GM11168 (cell line): ENCODE data around the gene INAFM2.

Experiments used
- in situ Hi-C: fragments of 300-500 bp; cut with MboI; formaldehyde crosslinking; loops from one replicate; pipeline ENCODE4 v1.12.0; 2022; ENCODE audit warnings: low sequenced_read_pairs; ENCODE audit not compliant: unreplicated experiment

The INAFM2 gene

DNA sequence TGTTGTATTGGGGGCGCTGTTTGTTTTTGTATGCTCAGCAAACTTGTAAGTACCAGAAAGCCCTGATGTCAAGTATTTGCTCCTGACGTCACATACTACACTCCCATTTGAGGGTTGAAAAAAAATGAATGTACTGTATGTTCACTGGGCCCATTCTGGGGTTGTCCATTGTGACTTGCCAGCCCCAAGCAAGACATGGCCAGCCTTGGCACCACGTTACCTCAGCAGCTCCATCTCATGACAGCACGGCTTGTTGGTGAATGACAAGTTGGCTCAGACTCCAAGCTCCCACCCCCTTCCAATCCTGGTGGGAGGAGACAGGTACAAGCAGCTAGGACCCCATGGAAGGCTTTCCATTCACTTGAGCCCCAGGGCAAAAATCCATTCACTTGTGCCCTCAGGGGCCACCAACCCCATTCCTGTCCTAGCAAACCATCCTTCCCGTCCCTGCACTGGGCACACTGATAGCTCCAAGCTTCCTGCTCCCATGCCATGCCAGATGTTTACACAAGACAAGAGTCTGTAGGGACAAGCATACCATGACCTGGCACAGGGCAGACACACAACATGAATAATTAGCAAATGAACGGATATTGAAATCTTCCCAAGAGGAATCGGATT lies 28.9 kb downstream of the INAFM2 start:
- in situ Hi-C loops: no loop called here

DNA sequence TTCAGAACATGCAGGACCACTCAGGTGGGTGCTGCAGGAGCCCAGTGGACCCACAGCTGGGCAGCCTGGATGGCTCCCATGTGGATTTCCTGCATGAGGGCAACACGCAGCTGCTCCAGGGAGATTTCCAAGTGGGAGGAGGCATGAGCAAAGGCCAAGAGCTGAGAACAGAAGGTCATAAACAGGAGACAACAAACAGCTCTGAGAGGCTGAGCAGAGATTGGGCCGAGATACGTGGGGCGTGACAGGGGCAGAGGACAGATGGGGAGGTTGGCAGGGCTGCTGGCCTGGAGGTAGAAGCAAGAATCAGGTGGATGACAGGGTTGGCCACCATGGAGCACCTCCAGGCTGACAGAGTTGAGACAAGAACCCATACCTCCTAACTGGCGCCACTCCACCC lies 30.2 kb downstream of the INAFM2 start:
- in situ Hi-C loops: no loop called here

DNA sequence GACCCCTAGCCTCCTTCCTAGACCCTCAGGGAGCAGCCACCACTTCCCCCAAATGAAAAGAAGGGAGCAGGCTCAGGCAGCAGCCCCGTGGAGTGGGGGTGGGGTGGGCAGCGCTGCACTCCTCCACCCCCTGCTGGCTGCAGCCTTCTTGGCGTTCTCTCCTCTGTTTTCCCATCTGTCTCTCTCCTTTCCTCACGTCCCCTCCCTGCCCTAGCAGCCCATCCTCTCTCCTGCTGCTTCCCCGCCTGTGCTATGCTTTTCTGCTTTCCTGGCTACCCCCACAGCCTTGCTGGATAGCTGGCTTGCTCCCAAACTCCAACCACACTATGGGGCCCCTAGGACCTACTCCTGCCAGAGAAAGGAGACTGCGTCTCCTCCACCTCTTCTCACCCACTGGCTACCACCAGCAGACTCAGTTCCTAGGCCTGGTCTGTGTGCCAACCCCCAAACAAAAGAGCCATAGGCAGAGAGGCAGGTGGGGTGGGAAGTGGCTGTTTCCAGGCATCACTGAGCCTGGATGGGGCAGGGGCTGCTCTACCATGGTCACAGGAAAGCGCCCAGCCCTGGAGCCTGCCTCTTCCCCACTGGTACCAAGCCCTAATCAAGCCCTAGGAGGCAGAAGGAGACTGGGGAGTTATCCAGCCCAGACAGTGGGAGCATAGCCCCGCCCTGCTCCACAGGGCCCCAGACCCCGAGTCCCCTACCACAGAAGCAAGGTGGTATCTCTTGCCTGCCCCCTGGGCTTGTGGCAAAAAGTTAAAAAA lies 31.1 kb downstream of the INAFM2 start:
- in situ Hi-C loops: loop anchor here (5.0 kb wide), 1 partner anchor 73 kb away; no protein-coding TSS in a partner anchor

DNA sequence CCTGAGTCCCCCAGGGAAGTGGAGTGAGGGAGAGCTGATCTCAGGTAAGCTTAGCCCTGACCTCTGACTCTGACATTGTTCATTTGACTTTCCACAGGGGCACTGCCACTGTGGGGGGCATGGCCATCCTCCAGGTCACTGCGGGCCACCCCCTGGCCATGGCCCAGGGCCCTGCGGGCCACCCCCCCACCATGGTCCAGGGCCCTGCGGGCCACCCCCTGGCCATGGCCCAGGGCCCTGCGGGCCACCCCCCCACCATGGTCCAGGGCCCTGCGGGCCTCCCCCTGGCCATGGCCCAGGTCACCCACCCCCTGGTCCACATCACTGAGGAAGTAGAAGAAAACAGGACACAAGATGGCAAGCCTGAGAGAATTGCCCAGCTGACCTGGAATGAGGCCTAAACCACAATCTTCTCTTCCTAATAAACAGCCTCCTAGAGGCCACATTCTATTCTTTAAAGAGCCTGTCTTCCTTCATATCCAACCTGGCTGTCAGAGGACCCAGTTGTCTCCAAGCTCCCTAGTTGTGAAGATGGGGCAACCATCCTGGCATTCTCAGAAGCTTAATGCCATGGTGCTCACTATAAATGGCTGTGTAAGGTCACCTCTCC lies 32.6 kb downstream of the INAFM2 start:
- in situ Hi-C loops: loop anchor here (5.0 kb wide), 1 partner anchor 71 kb away; no protein-coding TSS in a partner anchor

DNA sequence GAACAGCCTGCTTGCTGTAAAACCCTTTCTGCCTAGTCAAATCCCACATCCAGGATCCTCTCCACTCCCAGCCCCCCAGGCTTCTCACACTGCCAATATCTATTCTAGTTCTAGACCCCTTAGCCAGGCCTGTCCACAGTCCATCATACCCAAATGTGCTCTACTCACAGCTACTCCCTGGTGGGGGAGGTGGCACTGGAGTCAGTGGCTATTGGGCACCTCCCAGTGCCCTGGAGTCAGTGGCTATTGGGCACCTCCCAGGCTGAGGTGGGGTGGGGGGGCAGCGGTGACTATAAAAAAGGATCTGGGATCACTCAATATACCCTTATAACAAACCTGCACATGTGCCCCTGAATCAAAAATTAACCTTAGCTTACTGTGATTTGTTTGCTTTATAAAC lies 33.8 kb downstream of the INAFM2 start:
- in situ Hi-C loops: loop anchor here (5.0 kb wide), 1 partner anchor 70 kb away; no protein-coding TSS in a partner anchor

DNA sequence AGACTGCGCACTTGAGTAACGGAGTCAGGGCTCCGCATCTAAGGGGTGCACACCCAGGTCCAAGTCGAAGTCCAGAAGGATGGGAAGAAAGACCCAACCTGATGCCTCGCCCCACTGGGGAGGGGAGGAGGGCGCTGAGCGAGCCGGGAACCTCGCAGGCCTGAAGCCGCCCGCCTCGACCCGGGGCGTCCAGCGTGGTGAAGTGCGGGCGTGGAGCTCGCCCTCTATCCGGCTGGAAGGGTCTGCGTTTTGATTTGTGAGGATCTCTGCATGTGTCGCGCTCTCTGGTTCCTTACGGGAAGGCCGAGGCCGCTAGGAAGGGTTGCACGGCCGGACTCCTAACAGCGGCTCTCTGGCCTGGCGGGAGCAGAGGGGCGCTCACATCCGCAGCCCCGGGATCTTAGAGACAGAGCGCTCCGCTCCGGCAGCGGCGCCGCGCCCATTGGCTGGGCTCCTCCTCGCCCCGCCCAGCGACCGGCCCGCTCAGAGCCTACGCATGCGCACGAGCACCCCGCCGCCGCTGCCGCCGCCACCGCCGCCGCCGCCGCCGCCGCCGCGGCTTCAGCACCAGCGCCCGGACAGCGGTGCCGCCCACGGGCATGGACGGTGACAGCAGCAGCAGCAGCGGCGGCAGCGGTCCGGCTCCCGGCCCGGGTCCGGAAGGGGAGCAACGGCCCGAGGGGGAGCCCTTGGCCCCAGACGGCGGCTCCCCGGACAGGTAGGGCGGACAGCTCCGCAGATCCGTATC lies 34.4 kb downstream of the INAFM2 start, which contains the start of gene DISP2:
DISP2 (plus strand) TSS at position 497 of the 748 bp plus-strand sequence; CDS start at position 600, 103 bp downstream.
- in situ Hi-C loops: loop anchor here (5.0 kb wide), 1 partner anchor 69 kb away; no protein-coding TSS in a partner anchor

DNA sequence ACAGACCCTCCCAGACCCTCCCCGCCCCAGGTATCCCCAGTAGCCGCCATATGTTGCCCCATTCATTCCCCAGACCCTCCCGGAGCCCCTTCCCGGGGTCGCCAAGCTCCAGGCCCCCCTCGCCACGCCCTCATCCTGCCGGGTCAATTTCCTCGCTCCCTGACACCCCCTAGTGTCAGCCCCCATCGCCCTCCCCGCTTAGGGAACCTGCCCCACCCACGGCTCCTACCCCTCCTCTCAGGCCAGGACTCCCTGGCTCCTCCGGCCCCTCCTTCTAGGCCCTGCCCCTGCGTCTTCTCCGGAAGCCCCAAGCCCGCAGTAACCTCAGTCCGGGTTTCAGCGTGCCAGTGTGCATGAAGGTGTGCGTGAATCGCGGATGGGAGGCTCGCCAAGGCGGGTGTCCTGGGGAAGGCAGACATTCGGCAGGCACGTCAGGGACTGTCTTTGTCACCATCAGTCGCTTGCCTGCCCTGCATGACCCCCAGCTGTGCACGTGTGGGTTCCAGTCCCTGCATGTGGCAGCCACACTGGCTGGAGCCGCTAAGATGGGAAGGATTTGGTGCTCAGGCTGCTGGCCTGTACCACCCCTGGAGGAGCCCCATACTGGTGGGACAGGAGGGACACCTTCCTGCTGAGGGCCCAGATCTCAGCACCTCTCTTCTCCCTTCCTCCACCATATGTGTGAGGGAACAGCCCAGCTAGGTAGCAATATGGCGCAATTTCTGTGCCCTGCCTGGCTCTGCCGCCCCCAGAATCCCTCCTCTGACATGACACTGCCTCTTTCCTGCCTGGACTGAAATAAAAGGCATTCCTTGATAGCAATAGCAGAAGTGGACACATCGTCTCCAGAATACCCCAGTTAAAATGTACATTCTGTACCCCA lies 35.2 kb downstream of the INAFM2 start:
- in situ Hi-C loops: loop anchor here (5.0 kb wide), 1 partner anchor 69 kb away; no protein-coding TSS in a partner anchor

DNA sequence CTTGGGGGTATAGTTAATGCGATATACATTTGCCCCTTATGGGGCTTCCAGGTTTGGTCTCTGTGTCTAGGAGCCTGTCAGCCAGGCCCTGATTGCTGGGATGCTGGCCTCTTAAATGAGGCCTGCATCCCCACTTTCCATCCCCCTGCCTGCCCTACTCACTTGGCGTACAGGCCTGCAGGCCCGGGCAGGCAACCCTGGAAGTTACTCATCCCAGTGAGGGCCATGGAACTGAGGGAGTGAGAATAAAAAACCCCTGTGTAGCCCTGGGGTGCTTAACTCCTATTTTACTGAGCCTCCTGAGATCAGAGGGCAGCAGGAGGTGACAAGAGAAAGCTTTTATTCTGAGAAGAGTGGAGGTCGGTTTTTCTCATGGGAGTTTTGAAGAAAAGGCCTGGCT lies 36.5 kb downstream of the INAFM2 start:
- in situ Hi-C loops: no loop called here

DNA sequence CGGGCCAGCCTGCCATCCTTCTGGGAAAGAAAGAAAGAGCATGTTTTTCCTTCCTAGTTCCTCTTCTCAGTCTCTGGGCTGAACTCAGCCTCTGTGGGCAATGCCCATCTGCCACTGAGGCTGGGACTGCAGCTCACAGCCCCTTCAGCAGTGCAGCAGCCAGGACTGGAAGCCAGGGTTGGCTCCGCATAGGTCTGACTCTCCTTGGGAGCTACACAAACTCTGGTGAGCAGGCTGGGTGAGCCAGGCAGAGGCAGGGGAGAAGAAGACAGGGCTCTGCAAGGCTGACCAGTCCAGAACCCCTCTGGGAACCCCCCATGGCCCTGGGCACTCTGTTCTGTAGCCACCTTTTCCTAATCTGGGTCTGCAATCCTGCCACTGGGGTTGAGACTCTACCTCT lies 38.1 kb downstream of the INAFM2 start:
- in situ Hi-C loops: no loop called here

DNA sequence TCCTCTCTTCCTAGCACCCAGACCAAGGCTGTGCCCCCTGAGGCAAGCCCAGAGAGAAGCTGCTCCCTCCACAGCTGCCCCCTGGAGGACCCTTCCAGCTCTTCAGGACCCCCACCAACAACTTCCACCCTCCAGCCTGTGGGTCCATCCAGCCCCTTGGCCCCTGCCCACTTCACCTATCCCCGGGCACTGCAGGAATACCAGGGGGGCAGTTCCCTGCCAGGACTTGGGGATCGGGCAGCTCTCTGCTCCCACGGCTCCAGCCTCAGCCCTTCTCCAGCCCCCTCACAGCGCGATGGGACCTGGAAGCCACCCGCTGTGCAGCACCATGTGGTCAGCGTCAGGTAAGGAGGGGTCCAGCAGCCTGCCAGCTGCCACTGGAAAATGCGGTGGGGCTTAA lies 40.1 kb downstream of the INAFM2 start:
- in situ Hi-C loops: no loop called here

DNA sequence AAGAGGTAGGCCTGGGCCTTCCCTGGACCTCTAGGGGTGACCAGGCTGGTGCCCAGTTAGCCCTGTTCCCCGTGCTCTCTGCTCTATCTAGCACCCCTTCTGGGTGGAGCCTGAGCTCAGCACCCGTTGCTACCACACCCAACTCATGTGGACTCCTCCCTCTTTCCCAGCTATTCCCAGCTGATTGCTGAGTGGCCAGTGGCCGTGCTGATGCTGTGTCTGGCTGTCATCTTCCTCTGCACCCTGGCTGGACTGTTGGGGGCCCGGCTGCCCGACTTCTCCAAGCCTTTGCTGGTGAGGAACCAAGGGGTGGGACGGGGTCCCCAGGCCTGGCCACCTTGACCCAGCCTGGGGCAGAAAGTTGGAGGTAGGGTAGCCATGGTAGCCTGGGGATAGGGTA lies 40.8 kb downstream of the INAFM2 start:
- in situ Hi-C loops: no loop called here

DNA sequence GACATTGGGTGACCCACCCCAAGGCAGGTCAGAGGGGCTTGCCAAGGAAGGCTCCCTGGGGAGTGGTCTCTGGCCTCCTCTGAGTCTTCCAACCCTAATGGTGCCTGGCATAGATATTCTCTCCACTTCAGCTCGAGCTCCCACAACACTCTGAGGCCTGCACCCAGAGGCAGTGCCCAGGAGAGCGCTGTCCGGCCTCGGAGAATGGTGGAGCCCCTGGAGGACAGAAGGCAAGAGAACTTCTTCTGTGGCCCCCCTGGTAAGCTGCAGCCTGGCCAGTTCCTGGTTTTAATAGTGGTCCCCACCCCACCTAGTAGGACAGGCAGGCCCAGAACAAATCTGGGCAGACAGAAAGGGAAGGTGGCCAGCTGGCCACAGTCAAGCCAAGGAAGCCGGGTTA lies 41.5 kb downstream of the INAFM2 start:
- in situ Hi-C loops: no loop called here

DNA sequence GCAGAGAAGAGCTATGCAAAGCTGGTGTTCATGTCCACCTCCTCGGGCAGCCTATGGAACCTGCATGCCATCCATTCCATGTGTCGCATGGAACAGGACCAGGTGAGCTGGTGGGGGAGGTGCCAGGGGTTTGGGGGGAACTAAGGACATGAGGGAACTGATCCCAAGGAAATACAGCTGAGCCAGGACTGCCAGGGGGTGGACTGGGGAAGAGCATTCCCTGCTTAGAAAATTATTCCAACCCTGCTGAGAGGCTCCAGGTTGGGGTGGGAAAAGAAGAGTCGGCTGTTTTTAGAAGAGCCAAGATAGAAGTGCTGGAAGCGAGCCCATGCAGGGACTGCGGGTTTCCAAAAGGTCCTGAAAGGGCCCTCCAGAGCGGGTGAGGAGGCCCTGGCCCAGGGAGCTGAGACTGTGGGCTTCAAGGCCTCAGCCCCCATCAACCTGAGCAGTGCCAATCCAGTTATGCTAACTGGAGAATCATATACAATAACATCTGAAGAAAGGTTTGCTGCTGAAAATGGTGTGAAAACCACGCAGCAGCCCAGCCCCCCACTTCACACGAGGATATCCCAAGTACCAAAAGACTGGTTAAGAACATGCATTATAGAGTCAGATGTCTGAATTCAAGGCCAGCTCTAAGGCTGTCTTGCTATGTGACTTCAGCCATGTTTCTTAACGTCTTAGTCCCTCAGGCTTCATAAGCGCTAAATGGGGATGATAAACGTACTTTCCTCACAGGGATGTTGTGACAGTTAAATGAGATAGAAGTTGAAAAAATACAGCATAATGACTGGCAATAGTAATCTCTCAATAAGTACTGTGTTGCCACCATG lies 42.3 kb downstream of the INAFM2 start:
- in situ Hi-C loops: no loop called here

DNA sequence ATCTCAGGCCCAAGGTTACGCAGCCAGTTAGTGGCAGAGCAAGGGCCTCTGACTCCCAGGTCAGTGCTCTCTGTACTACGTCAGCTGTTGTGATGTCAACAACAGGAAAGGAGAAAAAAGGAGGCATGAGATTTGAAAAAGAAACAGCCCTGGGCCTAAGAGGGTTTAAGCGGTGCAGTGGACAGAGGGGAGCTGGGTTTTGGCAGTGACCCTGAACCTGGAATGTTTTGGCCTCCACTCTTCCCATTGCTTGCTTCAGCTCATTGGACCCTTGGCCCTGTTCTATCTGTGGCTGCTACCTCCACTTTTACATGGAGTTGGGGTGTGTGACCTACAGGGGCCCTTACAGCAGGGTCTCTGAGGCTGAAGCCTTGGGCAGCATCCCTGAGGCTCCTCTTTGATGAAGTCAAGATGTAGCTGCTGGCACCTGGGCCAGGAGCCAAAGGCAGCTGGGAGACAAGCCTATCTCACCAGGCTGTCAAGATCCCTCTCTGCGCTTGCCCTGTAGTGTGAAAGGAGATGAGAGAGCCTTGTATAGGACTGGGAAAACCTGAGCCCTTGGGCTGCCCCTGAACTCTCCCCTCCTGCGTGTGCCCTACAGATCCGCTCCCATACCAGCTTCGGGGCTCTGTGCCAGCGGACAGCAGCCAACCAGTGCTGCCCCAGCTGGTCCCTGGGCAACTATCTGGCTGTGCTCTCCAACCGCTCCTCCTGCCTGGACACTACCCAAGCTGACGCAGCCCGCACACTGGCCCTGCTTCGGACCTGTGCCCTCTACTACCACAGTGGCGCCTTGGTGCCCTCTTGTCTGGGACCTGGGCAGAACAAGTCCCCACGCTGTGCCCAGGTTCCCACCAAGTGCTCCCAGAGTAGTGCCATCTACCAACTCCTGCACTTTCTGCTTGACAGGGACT lies 43.2 kb downstream of the INAFM2 start:
- in situ Hi-C loops: no loop called here

DNA sequence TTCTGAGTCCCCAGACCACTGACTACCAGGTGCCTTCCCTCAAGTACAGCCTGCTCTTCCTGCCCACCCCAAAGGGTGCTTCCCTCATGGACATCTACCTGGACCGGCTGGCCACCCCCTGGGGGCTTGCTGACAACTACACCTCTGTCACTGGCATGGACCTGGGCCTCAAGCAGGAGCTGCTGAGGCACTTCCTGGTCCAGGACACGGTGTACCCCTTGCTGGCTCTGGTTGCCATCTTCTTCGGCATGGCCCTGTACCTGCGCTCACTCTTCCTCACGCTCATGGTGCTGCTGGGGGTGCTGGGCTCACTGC lies 43.8 kb downstream of the INAFM2 start:
- in situ Hi-C loops: no loop called here

DNA sequence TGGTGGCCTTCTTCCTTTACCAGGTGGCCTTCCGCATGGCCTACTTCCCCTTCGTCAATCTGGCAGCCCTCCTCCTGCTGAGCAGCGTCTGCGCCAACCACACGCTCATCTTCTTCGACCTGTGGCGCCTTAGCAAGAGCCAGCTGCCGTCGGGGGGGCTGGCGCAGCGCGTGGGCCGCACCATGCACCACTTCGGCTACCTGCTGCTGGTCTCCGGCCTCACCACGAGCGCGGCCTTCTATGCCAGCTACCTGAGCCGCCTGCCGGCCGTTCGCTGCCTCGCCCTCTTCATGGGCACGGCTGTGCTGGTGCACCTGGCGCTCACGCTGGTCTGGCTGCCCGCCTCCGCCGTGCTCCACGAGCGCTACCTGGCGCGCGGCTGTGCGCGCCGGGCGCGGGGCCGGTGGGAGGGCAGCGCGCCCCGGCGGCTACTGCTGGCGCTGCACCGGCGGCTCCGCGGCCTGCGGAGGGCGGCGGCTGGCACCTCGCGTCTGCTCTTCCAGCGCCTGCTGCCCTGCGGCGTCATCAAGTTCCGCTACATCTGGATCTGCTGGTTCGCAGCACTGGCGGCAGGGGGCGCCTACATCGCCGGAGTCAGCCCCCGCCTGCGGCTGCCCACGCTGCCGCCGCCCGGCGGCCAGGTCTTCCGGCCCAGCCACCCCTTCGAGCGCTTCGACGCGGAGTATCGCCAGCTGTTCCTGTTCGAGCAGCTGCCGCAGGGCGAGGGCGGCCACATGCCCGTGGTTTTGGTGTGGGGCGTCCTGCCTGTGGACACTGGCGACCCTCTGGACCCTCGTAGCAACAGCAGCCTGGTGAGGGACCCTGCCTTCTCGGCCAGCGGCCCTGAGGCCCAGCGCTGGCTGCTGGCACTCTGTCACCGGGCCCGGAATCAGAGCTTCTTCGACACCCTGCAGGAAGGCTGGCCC lies 44.5 kb downstream of the INAFM2 start:
- in situ Hi-C loops: no loop called here
